ENCODE results near the gene ABHD2. TPM values are rescaled to one million over a fixed set of nuclear protein-coding genes. Genes with fewer than 3 reads are reported as not detected.

Gene ABHD2
- polyA plus RNA-seq, 3 donors = 30.8 to 67.1 (median 37.3) TPM

DNA sequence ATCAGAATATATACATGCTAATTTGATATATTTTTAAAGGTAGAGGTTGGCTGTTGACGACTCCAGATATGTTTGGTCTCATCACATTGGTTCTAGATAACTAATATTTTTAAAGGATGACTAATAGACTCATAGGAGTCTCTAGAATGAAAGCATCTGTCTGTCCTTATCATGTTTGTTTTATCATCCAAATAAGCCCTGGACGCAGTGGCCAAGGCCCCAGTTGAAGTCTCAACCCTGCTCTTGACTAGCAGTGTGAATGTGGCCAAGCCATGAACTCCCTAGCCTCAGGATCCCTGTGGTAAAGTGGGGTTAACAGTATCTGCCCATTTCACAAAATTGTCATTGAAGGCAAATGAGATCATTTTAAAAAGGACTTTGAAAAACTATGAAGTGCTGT, 53.6 kb downstream of the ABHD2 start:
- H3K4me2 ChIP-seq (replicated peaks; ENCODE audit: extremely low read depth, low read length, poor library complexity, severe bottlenecking) = no peak overlapping the region
- peaks cover 86% of the 10 kb centered on the region for H3K79me2 ChIP-seq (ENCODE audit: insufficient read depth, low read length)
- H3K4me3 Mint-ChIP-seq = no peak overlapping the region
- H3K27me3 ChIP-seq (ENCODE audit: control insufficient read depth in 2 of 2, insufficient read depth in 2 of 2, low read length in 2 of 2) = no peaks in the 10 kb centered on the region
- H3K36me3 Mint-ChIP-seq = peaks cover 55 to 70% of the 10 kb centered on the region in 2 donors
- peaks cover 12 to 25% of the 10 kb centered on the region in 2 donors for H3K36me3 ChIP-seq (replicated peaks in 1 of 2; ENCODE audit: control insufficient read depth in 1 of 2, insufficient read depth in 2 of 2, low read length in 2 of 2)
- H4K20me1 ChIP-seq (ENCODE audit: insufficient read depth, low read length) = no peaks in the 10 kb centered on the region
- no peak overlapping the region for H3K4me3 ChIP-seq (replicated peaks in 1 of 3; ENCODE audit: low read depth in 2 of 3, low read length in 3 of 3)
- no peak overlapping the region for H2AFZ ChIP-seq (ENCODE audit: insufficient read depth, low read depth, low read length, poor library complexity, severe bottlenecking)
- peak overlapping the region in 1 of 2 donors; percentile 26 for H3K27ac ChIP-seq (ENCODE audit: low read depth in 1 of 2, low read length in 2 of 2)
- intact Hi-C loops (cut with micrococcal nuclease) = no loop called here
- WGBS (ENCODE audit: insufficient coverage) = no CpG with 5 or more reads among the region's 2 CpGs
- H3K4me1 ChIP-seq (ENCODE audit: control insufficient read depth in 1 of 2, insufficient read depth in 2 of 2, low read length in 2 of 2) = peaks cover 57 to 61% of the 10 kb centered on the region in 2 donors
- peaks cover 68% of the 10 kb centered on the region for H3K4me1 Mint-ChIP-seq
- peak overlapping the region in 3 of 7 donors; percentile 27 to 60 (median 51) for H3K27ac Mint-ChIP-seq
- H3K27me3 Mint-ChIP-seq (ENCODE audit: low read depth in 3 of 3) = no peaks in the 10 kb centered on the region
- no peak for DNase-seq
- no peaks in the 10 kb centered on the region for H3K9me3 ChIP-seq (replicated peaks in 1 of 2; ENCODE audit: control insufficient read depth in 1 of 2, insufficient read depth in 1 of 2, low read length in 2 of 2)
- TF ChIP-seq, protein P1, sequence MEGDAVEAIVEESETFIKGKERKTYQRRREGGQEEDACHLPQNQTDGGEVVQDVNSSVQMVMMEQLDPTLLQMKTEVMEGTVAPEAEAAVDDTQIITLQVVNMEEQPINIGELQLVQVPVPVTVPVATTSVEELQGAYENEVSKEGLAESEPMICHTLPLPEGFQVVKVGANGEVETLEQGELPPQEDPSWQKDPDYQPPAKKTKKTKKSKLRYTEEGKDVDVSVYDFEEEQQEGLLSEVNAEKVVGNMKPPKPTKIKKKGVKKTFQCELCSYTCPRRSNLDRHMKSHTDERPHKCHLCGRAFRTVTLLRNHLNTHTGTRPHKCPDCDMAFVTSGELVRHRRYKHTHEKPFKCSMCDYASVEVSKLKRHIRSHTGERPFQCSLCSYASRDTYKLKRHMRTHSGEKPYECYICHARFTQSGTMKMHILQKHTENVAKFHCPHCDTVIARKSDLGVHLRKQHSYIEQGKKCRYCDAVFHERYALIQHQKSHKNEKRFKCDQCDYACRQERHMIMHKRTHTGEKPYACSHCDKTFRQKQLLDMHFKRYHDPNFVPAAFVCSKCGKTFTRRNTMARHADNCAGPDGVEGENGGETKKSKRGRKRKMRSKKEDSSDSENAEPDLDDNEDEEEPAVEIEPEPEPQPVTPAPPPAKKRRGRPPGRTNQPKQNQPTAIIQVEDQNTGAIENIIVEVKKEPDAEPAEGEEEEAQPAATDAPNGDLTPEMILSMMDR (IDR thresholded peaks at IDR 0.05) = no peak
- no peaks in the 10 kb centered on the region for H3K9me3 Mint-ChIP-seq
- no peak overlapping the region for H3K9ac ChIP-seq (ENCODE audit: insufficient read depth, low read length, poor library complexity, severe bottlenecking)

DNA sequence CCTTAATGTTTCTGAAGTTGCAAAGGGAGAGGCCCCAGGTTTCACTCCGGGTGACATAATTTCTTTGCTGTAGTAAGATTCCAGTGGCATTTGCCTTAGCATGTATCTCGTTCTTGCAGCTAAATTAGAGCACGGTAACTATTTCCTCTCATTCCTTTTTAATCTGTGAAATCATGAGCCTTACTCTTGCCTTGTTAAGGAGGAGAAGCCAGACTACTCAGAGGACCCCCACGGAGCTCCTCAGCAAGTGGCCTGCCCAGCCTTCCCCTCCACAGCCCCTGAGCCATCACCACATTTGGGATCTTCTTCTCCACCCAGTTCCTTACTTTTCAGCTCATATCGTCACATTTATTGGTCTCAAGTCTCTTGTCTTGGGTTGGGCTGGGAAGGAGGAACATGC, 54.2 kb downstream of the ABHD2 start:
- H3K4me2 ChIP-seq (replicated peaks; ENCODE audit: extremely low read depth, low read length, poor library complexity, severe bottlenecking) = no peak overlapping the region
- H3K4me1 ChIP-seq (ENCODE audit: control insufficient read depth in 1 of 2, insufficient read depth in 2 of 2, low read length in 2 of 2) = peaks cover 51 to 56% of the 10 kb centered on the region in 2 donors
- peak overlapping the region; percentile 45 to 90 (median 83) for H3K27ac Mint-ChIP-seq
- H3K27me3 ChIP-seq (ENCODE audit: control insufficient read depth in 2 of 2, insufficient read depth in 2 of 2, low read length in 2 of 2) = no peaks in the 10 kb centered on the region
- no peak overlapping the region for H2AFZ ChIP-seq (ENCODE audit: insufficient read depth, low read depth, low read length, poor library complexity, severe bottlenecking)
- WGBS (ENCODE audit: insufficient coverage) = no CpG with 5 or more reads among the region's 5 CpGs
- H3K4me3 Mint-ChIP-seq = no peak overlapping the region
- no peaks in the 10 kb centered on the region for H3K27me3 Mint-ChIP-seq (ENCODE audit: low read depth in 3 of 3)
- H3K79me2 ChIP-seq (ENCODE audit: insufficient read depth, low read length) = peaks cover 83% of the 10 kb centered on the region
- intact Hi-C loops (cut with micrococcal nuclease) = no loop called here
- H3K9me3 Mint-ChIP-seq = no peaks in the 10 kb centered on the region
- H3K4me1 Mint-ChIP-seq = peaks cover 62% of the 10 kb centered on the region
- TF ChIP-seq, protein P1 (IDR thresholded peaks at IDR 0.05) = no peak
- H3K27ac ChIP-seq (ENCODE audit: low read depth in 1 of 2, low read length in 2 of 2) = peak overlapping the region in 1 of 2 donors; percentile 78
- H3K36me3 Mint-ChIP-seq = peaks cover 51 to 65% of the 10 kb centered on the region in 2 donors
- H3K4me3 ChIP-seq (replicated peaks in 1 of 3; ENCODE audit: low read depth in 2 of 3, low read length in 3 of 3) = no peak overlapping the region
- H3K9me3 ChIP-seq (replicated peaks in 1 of 2; ENCODE audit: control insufficient read depth in 1 of 2, insufficient read depth in 1 of 2, low read length in 2 of 2) = no peaks in the 10 kb centered on the region
- peaks cover 12 to 24% of the 10 kb centered on the region in 2 donors for H3K36me3 ChIP-seq (replicated peaks in 1 of 2; ENCODE audit: control insufficient read depth in 1 of 2, insufficient read depth in 2 of 2, low read length in 2 of 2)
- H3K9ac ChIP-seq (ENCODE audit: insufficient read depth, low read length, poor library complexity, severe bottlenecking) = no peak overlapping the region
- DNase-seq = no peak
- H4K20me1 ChIP-seq (ENCODE audit: insufficient read depth, low read length) = no peaks in the 10 kb centered on the region
